ENCODE measurements around the gene CNTNAP4. TPM values are rescaled to one million over a fixed set of nuclear protein-coding genes. Genes with fewer than 3 reads are reported as not detected.

The CNTNAP4 gene
- total RNA-seq, 1 experiment from 2014 or later: not detected

DNA sequence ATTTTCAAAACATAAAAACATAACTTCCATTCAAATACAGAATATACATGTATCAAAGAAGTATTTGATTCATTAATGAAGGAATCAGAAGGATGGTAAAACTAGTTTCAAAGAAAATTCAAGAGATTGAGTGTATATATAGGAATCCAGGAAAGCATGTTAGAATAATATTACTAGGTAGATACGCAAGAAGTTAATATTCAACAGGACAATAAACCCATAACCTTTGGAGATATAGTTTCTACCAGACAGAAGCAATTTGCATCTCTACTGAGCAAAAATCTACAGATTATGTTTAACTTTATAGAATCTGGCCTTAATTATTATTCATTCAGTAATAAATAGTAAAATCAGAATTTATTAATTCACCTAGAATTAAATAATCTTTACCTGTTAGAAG is 166.8 kb downstream of the CNTNAP4 start:
- Mint-ChIP-seq H3K27ac (no peak overlapping the region), H3K9me3 (peaks cover 52% of the 10 kb centered on the region)
- CTCF ChIA-PET: no interaction called here

DNA sequence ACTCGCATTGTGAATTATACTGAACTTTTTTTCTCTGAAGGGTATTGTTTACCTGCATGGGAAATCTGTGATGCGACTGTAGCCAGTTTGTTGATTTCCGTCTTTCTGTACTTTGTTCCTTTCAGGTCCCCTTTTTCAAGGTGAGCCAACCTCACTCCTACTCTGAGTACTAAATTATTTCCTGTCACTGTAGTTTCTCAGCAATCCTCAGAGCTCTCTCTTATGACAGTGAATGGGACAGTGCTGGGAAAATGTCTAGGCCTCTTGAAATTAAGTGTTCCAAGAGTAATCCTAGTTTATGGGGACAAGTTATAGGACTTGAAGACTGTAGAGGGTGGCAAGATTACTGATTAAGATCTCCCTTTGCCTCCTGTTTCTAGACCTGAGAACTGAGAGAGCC is 167.6 kb downstream of the CNTNAP4 start:
- Mint-ChIP-seq H3K27me3 (ENCODE audit: low read depth) (peaks cover 5% of the 10 kb centered on the region; the same call in 1 of the 2 replicates), H3K4me3 (no peak overlapping the region), H3K4me1 (no peaks in the 10 kb centered on the region), H3K9me3 (peaks cover 46% of the 10 kb centered on the region), H3K36me3 (peaks cover 23% of the 10 kb centered on the region), H3K27ac (no peak overlapping the region)
- CTCF ChIA-PET: no interaction called here
- TF ChIP-seq, protein P1, sequence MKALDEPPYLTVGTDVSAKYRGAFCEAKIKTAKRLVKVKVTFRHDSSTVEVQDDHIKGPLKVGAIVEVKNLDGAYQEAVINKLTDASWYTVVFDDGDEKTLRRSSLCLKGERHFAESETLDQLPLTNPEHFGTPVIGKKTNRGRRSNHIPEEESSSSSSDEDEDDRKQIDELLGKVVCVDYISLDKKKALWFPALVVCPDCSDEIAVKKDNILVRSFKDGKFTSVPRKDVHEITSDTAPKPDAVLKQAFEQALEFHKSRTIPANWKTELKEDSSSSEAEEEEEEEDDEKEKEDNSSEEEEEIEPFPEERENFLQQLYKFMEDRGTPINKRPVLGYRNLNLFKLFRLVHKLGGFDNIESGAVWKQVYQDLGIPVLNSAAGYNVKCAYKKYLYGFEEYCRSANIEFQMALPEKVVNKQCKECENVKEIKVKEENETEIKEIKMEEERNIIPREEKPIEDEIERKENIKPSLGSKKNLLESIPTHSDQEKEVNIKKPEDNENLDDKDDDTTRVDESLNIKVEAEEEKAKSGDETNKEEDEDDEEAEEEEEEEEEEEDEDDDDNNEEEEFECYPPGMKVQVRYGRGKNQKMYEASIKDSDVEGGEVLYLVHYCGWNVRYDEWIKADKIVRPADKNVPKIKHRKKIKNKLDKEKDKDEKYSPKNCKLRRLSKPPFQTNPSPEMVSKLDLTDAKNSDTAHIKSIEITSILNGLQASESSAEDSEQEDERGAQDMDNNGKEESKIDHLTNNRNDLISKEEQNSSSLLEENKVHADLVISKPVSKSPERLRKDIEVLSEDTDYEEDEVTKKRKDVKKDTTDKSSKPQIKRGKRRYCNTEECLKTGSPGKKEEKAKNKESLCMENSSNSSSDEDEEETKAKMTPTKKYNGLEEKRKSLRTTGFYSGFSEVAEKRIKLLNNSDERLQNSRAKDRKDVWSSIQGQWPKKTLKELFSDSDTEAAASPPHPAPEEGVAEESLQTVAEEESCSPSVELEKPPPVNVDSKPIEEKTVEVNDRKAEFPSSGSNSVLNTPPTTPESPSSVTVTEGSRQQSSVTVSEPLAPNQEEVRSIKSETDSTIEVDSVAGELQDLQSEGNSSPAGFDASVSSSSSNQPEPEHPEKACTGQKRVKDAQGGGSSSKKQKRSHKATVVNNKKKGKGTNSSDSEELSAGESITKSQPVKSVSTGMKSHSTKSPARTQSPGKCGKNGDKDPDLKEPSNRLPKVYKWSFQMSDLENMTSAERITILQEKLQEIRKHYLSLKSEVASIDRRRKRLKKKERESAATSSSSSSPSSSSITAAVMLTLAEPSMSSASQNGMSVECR (CRISPR knock-in tag; IDR thresholded peaks at IDR 0.05; ENCODE audit: borderline replicate concordance): no peak
- TF ChIP-seq ZNF232 (CRISPR knock-in tag; IDR thresholded peaks at IDR 0.05) (no peak), ATF1 (CRISPR knock-in tag; IDR thresholded peaks at IDR 0.05) (no peak), ZNF416 (CRISPR knock-in tag; IDR thresholded peaks at IDR 0.05) (no peak), TEAD4 (CRISPR knock-in tag; IDR thresholded peaks at IDR 0.05) (no peak), ETV6 (CRISPR knock-in tag; IDR thresholded peaks at IDR 0.05) (no peak), ZNF121 (CRISPR knock-in tag; IDR thresholded peaks at IDR 0.05) (no peak), MYBL2 (CRISPR knock-in tag; IDR thresholded peaks at IDR 0.05) (no peak)
- TF ChIP-seq, protein P2, sequence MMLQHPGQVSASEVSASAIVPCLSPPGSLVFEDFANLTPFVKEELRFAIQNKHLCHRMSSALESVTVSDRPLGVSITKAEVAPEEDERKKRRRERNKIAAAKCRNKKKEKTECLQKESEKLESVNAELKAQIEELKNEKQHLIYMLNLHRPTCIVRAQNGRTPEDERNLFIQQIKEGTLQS (CRISPR knock-in tag; conservative IDR thresholded peaks at IDR 0.05): no peak
- TF ChIP-seq, protein P3, sequence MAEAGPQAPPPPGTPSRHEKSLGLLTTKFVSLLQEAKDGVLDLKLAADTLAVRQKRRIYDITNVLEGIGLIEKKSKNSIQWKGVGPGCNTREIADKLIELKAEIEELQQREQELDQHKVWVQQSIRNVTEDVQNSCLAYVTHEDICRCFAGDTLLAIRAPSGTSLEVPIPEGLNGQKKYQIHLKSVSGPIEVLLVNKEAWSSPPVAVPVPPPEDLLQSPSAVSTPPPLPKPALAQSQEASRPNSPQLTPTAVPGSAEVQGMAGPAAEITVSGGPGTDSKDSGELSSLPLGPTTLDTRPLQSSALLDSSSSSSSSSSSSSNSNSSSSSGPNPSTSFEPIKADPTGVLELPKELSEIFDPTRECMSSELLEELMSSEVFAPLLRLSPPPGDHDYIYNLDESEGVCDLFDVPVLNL (CRISPR knock-in tag; IDR thresholded peaks at IDR 0.05; ENCODE audit: borderline replicate concordance, low read depth): no peak
- TF ChIP-seq, protein P4, sequence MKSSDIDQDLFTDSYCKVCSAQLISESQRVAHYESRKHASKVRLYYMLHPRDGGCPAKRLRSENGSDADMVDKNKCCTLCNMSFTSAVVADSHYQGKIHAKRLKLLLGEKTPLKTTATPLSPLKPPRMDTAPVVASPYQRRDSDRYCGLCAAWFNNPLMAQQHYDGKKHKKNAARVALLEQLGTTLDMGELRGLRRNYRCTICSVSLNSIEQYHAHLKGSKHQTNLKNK (CRISPR knock-in tag; IDR thresholded peaks at IDR 0.05): no peak
- TF ChIP-seq, protein P5, sequence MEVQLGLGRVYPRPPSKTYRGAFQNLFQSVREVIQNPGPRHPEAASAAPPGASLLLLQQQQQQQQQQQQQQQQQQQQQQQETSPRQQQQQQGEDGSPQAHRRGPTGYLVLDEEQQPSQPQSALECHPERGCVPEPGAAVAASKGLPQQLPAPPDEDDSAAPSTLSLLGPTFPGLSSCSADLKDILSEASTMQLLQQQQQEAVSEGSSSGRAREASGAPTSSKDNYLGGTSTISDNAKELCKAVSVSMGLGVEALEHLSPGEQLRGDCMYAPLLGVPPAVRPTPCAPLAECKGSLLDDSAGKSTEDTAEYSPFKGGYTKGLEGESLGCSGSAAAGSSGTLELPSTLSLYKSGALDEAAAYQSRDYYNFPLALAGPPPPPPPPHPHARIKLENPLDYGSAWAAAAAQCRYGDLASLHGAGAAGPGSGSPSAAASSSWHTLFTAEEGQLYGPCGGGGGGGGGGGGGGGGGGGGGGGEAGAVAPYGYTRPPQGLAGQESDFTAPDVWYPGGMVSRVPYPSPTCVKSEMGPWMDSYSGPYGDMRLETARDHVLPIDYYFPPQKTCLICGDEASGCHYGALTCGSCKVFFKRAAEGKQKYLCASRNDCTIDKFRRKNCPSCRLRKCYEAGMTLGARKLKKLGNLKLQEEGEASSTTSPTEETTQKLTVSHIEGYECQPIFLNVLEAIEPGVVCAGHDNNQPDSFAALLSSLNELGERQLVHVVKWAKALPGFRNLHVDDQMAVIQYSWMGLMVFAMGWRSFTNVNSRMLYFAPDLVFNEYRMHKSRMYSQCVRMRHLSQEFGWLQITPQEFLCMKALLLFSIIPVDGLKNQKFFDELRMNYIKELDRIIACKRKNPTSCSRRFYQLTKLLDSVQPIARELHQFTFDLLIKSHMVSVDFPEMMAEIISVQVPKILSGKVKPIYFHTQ (CRISPR knock-in tag; IDR thresholded peaks at IDR 0.05): no peak
- POLR2A ChIA-PET: no interaction called here
- DNase-seq (ENCODE audit: low spot score) (no peak), ATAC-seq (no peak)

More for the DNA sequence above, 166.8 kb downstream of the CNTNAP4 start:
- Mint-ChIP-seq H3K36me3 (peaks cover 23% of the 10 kb centered on the region), H3K4me1 (no peaks in the 10 kb centered on the region), H3K27me3 (ENCODE audit: low read depth) (peaks cover 5% of the 10 kb centered on the region; the same call in 1 of the 2 replicates), H3K4me3 (no peak overlapping the region)
- POLR2A ChIA-PET: no interaction called here
- ATAC-seq (no peak), DNase-seq (ENCODE audit: low spot score) (no peak)
- no peak for TF ChIP-seq ZNF138 (CRISPR knock-in tag; conservative IDR thresholded peaks at IDR 0.05)
- TF ChIP-seq, protein P6, sequence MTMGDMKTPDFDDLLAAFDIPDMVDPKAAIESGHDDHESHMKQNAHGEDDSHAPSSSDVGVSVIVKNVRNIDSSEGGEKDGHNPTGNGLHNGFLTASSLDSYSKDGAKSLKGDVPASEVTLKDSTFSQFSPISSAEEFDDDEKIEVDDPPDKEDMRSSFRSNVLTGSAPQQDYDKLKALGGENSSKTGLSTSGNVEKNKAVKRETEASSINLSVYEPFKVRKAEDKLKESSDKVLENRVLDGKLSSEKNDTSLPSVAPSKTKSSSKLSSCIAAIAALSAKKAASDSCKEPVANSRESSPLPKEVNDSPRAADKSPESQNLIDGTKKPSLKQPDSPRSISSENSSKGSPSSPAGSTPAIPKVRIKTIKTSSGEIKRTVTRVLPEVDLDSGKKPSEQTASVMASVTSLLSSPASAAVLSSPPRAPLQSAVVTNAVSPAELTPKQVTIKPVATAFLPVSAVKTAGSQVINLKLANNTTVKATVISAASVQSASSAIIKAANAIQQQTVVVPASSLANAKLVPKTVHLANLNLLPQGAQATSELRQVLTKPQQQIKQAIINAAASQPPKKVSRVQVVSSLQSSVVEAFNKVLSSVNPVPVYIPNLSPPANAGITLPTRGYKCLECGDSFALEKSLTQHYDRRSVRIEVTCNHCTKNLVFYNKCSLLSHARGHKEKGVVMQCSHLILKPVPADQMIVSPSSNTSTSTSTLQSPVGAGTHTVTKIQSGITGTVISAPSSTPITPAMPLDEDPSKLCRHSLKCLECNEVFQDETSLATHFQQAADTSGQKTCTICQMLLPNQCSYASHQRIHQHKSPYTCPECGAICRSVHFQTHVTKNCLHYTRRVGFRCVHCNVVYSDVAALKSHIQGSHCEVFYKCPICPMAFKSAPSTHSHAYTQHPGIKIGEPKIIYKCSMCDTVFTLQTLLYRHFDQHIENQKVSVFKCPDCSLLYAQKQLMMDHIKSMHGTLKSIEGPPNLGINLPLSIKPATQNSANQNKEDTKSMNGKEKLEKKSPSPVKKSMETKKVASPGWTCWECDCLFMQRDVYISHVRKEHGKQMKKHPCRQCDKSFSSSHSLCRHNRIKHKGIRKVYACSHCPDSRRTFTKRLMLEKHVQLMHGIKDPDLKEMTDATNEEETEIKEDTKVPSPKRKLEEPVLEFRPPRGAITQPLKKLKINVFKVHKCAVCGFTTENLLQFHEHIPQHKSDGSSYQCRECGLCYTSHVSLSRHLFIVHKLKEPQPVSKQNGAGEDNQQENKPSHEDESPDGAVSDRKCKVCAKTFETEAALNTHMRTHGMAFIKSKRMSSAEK (CRISPR knock-in tag; IDR thresholded peaks at IDR 0.05; ENCODE audit: borderline replicate concordance): no peak
- TF ChIP-seq ZNF263 (CRISPR knock-in tag; IDR thresholded peaks at IDR 0.05; ENCODE audit: low read depth): no peak
- TF ChIP-seq MYBL2 (CRISPR knock-in tag; IDR thresholded peaks at IDR 0.05): no peak

Measured in WTC11 (cell line).